GM18499 (cell line): Measurements from ENCODE around the gene CCDC9B.

Source experiments
- ATAC-seq: cut with Tn5 transposase; IDR thresholded peaks from one replicate; pipeline ENCODE4 v1.9.1; 2021; ENCODE audit warnings: moderate number of reproducible peaks; ENCODE audit not compliant: insufficient read depth, unreplicated experiment

Gene CCDC9B

DNA sequence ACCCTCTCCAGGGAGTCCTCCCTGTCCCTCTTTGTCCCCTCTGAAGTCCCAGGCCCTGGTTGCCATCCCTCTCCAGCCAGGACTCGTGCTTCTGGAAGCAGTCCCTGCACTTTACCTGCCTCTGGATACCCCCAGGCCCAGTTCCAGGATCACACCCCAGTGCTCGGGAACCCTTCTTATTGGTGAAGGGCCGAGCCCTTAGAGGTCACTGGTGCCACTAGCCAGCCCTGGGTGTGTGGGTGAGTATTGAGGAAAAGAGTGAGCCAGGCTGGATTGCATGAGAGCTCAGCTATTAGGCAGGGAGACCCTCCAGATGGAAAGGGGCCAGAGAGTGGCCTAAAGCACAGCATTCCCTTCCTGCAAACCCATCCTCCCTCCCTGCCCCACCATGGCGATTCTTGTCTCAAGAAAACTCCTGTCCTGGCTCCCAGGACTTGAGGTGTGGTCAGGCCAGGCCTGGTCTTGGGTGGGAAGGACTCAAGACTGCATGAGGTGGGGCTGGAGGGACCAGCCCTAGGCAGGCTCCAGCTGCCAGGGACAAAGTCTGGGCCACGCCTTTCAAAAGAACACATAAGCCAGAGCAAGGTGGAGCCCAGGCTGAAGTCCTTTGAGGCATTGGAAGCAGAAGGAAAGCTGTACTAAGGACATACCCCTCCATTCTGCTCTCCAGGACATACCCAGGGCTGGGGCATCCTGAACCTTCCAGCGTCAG lies 5.3 kb upstream of the CCDC9B start:
- no peak for ATAC-seq

DNA sequence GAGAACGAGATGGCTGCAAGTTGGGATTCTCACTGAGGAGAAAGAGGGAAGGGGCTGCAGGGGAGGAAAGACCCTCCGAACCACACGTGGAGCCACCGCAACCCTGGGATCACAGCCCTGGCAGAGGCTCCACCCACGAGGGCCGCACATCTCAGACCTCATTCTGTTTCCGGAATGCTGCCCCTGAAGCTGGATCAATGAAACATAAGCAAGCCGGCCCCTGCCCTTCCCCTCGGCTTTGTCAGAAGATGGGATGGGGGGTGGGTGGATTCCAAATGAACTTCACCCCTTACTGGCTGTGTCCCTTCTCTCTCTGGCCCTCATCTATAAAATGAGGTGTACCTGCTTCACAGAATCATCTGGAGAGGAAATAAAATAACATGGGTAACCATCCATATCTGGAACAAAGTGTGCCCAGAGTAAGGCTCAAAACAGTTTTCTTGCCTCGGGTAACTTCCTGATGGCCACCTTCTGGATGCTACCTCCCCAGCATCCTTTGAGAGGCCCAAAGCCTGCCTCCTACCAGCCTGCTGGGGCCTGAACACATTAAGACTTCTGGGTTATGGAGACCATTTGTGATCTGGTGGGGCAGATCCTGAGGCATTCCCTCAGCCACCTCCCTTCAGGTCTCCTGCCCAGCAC lies 4.6 kb upstream of the CCDC9B start:
- no peak for ATAC-seq

DNA sequence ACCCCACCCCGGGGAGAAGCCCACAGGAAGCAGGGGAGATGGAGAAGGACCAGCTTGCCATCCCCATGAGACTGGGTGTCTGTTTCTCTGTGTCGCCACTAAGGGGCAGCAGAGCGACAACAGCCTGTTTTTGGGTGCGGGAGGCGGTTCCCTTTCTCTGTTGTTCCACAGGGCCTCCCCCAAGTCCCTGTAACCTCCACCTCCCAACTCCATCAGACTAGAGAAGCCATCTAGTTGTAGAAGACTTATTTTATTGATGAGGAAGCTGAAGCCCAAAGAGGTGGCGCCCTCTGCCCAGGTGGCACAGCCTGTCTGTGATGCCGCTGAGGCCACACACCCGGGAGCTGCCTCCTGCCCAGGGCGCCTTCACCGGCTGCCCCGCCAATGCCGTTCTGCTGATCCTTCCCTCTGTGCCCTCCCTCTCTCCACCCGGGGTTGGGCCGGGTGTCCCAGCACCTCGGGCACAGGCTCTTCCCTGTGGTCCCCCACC lies 3.9 kb upstream of the CCDC9B start:
- no peak for ATAC-seq

DNA sequence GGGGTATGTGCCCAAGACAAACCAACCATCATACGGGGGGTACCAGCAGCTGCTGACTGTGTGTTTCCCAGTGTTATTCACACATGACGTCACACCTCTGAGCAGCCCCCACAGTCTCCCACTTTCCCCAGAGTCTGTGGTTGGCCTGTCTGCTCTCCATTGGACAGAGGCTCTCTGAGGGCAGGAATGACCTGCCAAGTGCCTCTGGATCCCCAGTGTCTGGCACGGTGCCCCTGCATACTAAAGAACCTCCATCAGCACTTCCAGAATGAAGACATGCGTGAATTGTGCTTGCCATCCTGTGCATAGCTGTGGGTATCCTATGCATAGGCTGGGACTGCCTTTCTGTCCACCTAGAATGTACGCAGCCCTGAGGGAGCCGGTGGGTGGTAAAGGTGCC lies 3.5 kb upstream of the CCDC9B start:
- ATAC-seq: no peak

DNA sequence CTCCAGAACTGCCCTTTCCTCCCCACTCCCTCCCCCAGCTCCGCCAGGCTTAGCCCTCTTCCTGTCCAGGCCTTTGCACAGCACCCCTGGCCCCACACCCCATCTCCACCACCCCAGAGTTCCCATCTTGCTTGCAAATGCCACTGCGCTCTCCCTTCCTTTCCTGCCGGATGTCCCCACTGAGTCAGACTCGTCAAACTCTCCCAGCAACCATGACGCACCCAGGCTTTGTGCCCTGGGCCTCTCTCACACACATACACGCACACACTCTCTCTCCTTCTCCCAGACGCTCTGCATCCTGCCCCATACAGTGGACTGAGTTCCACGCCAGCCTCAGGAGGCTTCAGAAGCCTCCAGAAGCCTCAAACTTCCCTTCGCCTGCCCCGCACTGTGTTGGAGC lies 2.8 kb upstream of the CCDC9B start:
- ATAC-seq: no peak

DNA sequence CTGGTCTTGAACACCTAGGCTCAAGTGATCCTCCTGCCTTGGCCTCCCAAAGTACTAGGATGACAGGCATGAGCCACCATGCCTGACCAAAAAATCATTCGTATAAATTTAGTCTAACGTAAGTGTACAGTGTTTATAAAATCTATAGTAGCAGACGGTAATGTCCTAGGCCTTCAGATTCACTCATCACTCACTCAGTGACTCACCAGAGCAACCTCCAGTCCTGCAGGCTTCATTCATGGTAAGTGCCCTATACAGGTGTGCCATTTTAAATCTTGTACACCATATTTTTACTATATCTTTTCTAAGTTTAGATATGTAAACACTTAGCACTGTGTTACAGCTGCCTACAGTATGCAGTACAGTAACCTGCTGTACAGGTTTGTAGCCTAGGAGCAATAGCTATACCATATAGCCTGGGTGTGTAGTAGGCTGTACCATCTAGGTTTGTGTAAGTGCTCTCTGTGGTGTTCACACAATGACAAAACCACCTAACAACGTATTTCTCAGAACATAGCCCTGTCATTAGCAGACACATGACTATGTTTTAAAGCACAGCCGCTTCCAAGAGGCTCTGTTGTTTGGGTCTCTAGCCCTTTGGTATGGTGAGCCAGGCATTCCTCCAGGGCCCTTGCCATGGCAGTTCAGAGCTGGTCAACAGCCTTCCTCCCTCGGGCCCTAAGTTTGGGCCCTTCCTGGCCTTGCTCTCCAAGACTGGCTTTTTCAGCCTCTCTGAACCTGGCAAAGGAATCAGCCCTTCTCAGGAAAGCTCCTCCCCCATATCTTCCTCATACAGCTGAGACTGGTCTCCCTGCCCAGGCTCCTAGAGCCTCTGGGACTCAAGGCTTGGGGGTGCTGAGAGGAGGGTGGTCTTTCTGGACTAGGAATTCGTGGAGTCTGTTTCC lies 1.9 kb upstream of the CCDC9B start:
- no peak for ATAC-seq

DNA sequence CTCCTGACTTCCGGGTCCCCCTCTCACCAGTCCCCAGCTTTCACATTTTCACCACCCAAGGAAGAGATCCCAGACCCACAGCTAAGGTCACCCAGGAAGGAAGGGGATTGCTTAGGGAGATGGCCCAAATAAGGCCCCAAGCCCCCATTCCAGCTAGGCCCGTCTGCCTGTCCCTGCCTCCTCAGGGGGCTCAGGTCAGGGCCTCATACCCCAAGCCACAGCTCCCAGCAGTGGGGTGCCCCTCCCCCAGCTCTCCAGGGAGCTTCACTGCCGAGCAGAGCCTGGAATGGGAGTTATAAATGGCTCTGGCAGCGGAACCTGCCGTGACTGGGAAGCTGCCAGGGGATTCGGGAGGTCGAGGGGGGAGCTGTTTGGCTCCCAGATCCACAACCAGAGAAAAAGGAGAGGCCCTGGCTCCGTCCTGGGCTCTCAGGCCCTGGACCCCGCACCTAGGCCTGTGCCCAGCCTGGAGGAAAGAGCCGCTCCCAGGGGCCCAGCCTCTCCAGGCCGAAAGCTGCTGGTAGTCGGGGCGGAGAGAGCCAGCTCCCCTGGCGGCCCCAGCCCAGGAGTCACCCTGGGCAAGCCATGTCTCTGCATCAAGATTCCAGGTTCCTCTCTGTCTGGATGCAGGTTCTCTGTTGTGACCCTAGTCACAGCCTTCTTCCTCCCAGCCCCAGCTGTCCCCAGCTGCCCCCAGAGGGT lies 550 bp downstream of the CCDC9B start:
- no peak for ATAC-seq

DNA sequence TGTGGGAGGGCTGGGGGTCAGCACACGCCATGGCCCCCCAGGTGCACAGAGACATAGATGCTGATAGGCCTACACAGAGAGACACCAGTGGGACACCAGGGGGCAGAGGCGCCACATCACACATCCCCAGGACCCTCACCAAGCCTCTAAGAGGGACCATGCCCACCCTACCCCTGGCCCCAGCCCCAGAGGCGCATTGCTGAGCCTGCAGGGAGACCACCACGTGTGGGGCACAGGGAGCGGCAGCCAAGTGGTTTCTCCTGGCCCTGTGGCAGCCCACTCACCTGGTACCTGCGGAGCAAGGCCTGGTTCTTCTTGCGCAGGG lies 1.2 kb downstream of the CCDC9B start:
- ATAC-seq: no peak

DNA sequence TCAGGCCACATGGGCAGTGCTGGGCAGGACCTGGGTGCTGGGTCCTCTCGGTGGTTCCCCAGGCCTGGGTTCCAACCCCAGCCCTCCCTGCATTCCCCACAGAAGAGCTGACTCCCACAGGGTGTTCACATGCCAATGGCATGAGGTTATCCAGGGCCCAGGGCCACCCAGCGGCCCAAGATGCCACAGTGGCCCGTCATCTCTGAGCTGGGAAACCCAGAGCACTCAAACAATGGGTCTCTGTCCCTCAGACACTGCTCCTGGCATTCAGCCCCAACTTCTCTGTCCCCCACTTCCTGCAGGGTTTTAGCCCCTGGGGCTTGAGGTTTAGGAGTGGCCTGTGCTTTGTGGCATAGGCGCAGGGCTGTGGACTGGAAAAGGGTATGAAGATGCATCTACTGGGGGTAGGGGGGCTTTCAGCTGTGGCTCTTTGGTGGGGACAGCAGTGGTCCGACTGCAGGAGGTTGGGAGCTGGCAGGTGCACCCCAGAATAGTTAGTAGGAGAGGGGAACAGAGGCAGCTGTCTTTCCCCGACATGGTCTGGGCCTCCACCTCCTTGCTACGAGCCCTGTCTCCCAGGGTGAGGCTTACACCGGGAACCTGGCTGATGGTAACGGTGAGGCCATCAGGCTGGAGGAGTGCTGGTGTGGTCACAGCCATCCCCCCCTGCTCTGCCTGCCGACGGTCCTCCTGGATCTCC lies 1.7 kb downstream of the CCDC9B start:
- ATAC-seq: no peak

DNA sequence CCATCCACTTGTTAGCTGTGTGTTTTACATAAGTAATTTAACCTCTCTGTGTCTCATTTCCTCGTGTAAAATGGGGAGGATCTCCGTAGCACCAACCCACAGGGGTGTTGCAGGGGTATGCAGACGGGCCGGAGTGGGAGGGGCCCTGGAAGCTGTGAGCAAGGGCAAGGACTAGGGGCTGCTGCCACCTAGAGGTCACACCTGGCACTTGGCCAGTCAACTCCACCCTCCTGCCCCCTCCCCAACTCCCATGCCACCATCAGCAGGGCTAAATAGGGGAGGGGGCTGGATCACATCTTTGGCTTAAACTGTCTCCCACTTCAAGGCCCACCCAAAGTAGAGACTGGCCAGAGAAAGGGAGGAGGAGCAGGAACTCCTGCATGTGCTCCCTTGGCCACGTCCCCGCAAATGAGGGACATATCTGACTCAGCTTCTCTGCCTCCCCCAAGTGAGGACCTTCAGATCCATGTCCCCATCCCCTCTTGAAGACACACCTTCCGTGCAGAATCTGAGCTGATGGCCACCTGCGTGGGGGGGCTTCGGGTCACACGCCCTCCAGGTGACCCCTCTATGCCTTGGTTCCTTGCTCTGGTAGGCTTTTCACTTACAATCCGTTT lies 2.6 kb downstream of the CCDC9B start:
- no peak for ATAC-seq

DNA sequence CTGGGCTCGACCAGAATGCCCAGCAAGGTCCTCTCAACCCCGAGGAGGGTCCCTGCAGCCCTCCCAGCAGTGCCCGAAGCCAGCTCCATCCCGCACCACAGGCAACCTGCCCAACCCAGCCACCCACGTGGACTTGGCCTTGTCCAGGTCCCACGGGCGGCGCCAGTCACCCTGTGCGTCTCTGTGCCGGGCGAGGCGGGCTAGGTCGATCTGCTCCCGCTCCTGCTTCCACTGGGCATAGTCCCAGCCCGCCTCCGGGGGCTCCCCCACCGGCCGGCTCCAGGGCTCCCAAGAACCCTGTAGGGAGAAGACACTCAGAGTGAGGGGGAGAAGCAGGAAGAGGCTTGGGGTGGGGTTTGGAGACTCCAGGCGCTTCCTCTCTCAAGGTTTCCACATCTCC lies 3.1 kb downstream of the CCDC9B start:
- ATAC-seq: no peak

DNA sequence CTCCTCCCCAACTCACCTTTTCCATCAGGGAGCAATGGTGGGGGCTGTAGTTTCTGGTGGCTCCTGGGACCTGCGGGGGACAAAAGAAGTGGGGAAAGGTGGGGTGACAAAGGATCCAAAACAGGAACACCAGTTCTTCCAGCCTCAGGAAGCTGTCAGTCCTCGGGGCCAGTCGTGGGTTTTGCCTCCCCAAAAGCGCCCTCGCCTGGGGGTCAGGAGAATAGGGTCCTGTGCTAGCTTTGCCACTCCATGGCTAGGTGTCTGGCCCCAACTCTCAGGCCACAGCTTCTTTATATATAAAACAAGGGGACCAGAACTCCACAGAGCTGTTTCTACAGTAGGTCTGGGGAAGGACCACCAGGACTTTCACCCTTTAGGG lies 4.0 kb downstream of the CCDC9B start:
- ATAC-seq: no peak

DNA sequence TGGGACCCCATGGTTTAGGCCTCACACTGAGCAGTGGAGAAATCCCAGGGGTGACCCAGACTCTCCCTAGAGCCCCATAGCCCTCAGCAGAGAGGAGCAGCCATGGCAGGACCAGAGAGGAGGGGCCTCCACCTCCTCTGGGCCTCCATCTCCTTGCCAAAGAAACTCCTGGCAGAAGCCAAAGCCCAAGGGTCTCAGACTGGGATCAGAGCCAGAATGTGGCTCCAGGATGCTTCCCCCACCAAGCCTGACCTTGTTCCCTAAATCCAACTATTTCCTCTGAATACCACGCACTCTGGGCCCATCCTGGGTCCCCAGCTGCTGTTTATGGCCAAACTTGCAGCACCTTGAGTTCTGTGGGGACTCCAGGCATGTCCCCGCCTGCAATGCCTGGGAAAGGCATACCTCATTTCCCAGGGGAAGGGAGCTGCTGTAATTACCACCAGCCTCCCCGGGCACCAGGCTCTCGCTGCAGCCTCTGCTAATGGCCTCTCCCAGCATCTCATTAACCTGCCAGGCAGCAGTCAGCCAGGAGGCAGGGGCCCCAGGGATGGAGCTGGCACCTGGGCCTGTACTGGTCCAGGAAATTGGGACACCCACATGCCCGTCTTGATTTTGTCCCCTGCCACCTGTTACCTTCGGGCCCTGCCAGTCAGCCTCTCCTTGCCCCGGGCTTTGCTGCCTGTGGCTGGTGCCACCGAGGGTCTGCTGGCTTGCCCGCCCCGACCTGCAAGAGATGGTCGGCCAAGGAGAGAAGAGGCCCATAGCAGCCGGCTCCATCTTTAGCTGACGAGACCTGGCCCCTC lies 4.6 kb downstream of the CCDC9B start:
- no peak for ATAC-seq

DNA sequence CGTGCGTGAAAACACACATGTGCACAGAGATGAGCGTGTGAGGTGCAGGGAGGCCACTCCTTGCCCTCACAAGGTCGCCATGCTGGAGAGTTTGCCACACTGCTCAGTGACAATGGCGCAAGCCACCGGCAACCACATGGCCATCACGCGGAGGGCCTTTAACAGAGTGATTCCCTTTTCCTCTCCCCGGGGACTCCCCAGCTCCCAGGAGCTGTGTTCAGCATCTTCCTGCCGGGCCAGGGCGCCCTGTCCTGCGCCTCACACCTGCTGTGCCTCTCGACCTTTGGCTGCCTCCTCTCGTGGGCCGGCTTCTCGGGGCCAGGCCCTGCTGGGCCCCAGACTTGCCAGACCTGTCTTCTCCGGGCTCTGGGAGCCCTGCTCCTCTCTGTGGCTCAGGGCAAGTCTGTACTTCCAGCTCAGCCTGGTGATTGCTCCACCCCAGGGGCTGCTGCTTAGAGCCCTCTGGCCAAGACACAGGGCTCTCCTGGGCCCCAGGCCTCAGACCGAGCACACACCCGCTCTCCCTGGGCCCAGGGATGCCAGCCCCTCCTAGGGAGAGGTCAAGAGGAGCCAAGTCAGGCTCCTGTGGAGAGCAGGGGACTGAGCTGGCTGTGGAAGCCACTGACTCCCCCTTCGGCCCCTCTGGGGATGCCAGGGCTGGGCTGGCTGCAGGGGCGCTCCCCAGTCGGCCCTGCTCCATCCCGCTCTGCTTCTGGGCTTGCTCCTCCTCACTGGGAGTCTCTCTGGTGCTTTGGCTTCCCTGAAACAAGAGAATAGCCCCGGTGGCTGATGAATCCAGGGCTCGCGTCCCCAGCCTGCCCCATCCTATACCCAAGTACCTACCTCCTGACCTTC lies 5.6 kb downstream of the CCDC9B start:
- ATAC-seq: no peak

DNA sequence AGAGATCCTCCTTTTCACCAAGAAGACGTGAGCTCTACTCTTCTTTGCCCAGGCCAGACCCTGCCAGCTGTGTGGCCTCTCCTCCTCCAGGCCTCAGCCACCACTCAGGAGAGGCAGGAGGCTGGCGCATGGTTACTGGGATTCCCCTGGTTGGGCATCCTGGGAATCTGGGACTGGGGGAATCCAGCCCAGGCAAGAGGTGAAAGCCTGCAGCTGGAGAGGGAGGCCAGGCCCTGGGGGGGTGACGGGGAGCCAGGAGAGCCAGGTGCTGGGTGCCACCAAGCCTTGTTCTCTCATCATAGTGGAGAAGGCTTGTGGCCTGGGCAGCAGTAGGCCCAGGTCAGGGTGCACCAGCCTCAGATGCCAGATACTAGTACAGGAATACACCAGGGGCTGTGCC lies 6.2 kb downstream of the CCDC9B start:
- no peak for ATAC-seq

DNA sequence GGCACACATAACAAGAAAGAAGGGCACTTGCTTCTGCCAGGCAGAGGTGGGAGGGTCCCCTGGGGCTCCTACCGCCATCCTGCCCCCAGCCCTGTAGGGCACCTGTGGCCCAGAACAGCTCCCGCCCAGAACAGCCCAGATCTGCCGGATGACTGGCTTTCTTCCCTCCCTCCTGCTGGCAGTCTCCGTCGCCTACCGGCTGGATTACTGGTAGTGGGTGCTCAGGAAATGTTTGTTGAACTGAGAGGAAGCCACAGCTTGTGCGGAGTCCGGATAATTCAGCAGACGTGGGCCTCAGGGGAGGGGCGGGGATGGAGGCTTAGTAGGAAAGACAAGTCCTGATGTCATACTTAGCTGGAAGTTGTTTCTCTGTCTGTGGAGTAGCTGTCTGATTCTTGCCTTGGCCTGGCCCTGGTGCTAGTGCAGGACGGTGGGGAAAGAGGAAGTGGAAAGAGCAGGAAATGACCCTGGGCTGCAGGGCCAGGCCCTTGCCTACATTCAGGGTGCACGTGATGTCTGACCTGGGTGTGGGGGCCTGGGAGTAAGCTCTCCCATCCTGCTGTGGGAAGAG lies 6.7 kb downstream of the CCDC9B start:
- no peak for ATAC-seq

DNA sequence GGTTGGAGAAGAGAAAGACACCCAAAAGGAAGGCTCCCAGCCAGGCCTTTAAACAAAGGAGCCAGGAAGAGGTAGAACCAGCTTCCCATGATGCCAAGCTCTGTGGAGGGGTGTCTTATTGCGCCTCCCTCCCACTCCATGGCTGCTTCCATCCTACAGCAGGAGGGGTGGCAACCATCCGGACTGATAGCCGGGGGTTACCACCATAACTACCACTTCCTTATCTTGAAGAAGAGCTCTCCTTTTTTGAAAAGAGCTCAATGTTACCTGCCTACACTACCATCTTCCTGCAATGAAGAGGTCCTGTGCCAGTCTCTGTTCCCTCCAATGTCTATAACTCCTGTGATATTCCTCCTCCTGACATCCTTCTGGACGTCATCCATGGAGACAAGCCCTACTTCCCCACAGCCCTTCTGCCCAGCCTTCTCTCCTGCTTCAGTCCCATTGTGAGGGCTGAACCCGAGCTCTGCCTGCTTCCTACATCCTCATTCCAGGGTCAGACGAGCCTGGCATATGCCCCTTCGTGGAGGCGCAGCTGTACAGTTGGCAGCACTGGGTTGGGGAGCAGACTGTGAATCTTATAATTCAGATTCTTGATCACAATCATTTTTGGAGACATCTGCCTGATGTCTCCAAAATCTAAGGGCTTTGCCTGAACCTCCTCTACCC lies 8.5 kb downstream of the CCDC9B start:
- ATAC-seq: no peak
